Measurements from ENCODE around the gene SDC3.

- TF ChIP-seq POLR2AphosphoS5 (IDR thresholded peaks at IDR 0.05) (no peak), POLR2A (IDR thresholded peaks at IDR 0.05; ENCODE audit: low read depth) (no peak)
Measured at GRCh38 chr1:30928789-30929134, 20.2 kb upstream of the SDC3 start.

Measured in esophagus muscularis mucosa (tissue), 2 donors.